GM18907 (cell line): ENCODE results near the gene FAM186B.

Source experiments
- ATAC-seq: cut with Tn5 transposase; IDR thresholded peaks from one replicate; pipeline ENCODE4 v1.9.1; 2021; ENCODE audit warnings: mild to moderate bottlenecking, moderate library complexity; ENCODE audit not compliant: unreplicated experiment

The FAM186B gene

GRCh38 chr12:49554266-49554665 is 51.2 kb downstream of the FAM186B start:
- ATAC-seq: no peak

GRCh38 chr12:49553512-49554088 is 51.8 kb downstream of the FAM186B start:
- ATAC-seq: no peak

GRCh38 chr12:49552899-49553298 is 52.5 kb downstream of the FAM186B start:
- no peak for ATAC-seq

GRCh38 chr12:49552425-49552824 is 53.0 kb downstream of the FAM186B start:
- ATAC-seq: no peak

- no peak for ATAC-seq
Observed at GRCh38 chr12:49552014-49552413, 53.4 kb downstream of the FAM186B start.

- no peak for ATAC-seq
Observed at GRCh38 chr12:49550693-49551252, 54.7 kb downstream of the FAM186B start.

- no peak for ATAC-seq
Observed at GRCh38 chr12:49549735-49550692, 55.4 kb downstream of the FAM186B start.

GRCh38 chr12:49548822-49549648 is 56.4 kb downstream of the FAM186B start:
- no peak for ATAC-seq

GRCh38 chr12:49548481-49548821 is 57.0 kb downstream of the FAM186B start:
- no peak for ATAC-seq

GRCh38 chr12:49547090-49547690 is 58.2 kb downstream of the FAM186B start:
- no peak for ATAC-seq

GRCh38 chr12:49546481-49546880 is 59.0 kb downstream of the FAM186B start:
- no peak for ATAC-seq

GRCh38 chr12:49545815-49546214 is 59.6 kb downstream of the FAM186B start:
- ATAC-seq: no peak

- ATAC-seq: no peak
Observed at GRCh38 chr12:49543914-49544815, 61.3 kb downstream of the FAM186B start.

GRCh38 chr12:49543221-49543913 is 62.1 kb downstream of the FAM186B start:
- ATAC-seq: no peak

- no peak for ATAC-seq
Observed at GRCh38 chr12:49542592-49543160, 62.8 kb downstream of the FAM186B start.

GRCh38 chr12:49541911-49542505 is 63.4 kb downstream of the FAM186B start:
- ATAC-seq: no peak

GRCh38 chr12:49541140-49541861 is 64.1 kb downstream of the FAM186B start:
- no peak for ATAC-seq
